ENCODE data around the gene DUOXA2. TPM values are rescaled to one million over a fixed set of nuclear protein-coding genes. Genes with fewer than 3 reads are reported as not detected.
"Not testable (repeated sequence)": the region's sequence is repeated elsewhere in the genome, so short reads cannot be mapped to it uniquely, and the experiment has no call there.

The DUOXA2 gene
- total RNA-seq, 2 experiments from 2014 or later = not detected

GRCh38 chr15:45100884-45101625, 13.1 kb upstream of the DUOXA2 start:
- no peak for DNase-seq
- ChIA-PET CTCF (interaction anchor here (0.7 to 1.3 kb wide), 3 partner anchors 11 to 248 kb away, joined by 3 to 4 read pairs (median 3); no protein-coding TSS in a partner anchor), POLR2A (no interaction called here)
- Mint-ChIP-seq H3K36me3 (ENCODE audit: low read depth) (no peaks in the 10 kb centered on the region), H3K27me3 (ENCODE audit: low read depth) (peaks cover 2% of the 10 kb centered on the region), H3K4me3 (no peak overlapping the region), H3K4me1 (ENCODE audit: low read depth) (no peaks in the 10 kb centered on the region), H3K27ac (no peak overlapping the region), H3K9me3 (ENCODE audit: insufficient read depth) (no peaks in the 10 kb centered on the region)
- no peak for ATAC-seq

- CTCF ChIA-PET = interaction anchor here (1.3 kb wide), 1 partner anchor 10 kb away, joined by 3 read pairs; no protein-coding TSS in a partner anchor
- Mint-ChIP-seq H3K27me3 (ENCODE audit: low read depth) (peaks cover 4% of the 10 kb centered on the region), H3K4me3 (no peak overlapping the region), H3K36me3 (ENCODE audit: low read depth) (no peaks in the 10 kb centered on the region), H3K9me3 (ENCODE audit: insufficient read depth) (no peaks in the 10 kb centered on the region), H3K4me1 (ENCODE audit: low read depth) (no peaks in the 10 kb centered on the region), H3K27ac (no peak overlapping the region)
- POLR2A ChIA-PET = no interaction called here
- DNase-seq = no peak
- ATAC-seq = no peak
These were observed 12.4 kb upstream of the DUOXA2 start for GRCh38 chr15:45101749-45102148.

- POLR2A ChIA-PET = no interaction called here
- no peak for ATAC-seq
- no peak overlapping the region for H3K4me3 Mint-ChIP-seq
- no peak overlapping the region for H3K27ac Mint-ChIP-seq
- DNase-seq = no peak
- CTCF ChIA-PET = interaction anchor here (0.9 kb wide), 1 partner anchor 16 kb away, joined by 4 read pairs; no protein-coding TSS in a partner anchor
- H3K4me1 Mint-ChIP-seq (ENCODE audit: low read depth) = no peaks in the 10 kb centered on the region
- peaks cover 4% of the 10 kb centered on the region for H3K27me3 Mint-ChIP-seq (ENCODE audit: low read depth)
- H3K36me3 Mint-ChIP-seq (ENCODE audit: low read depth) = no peaks in the 10 kb centered on the region
- no peaks in the 10 kb centered on the region for H3K9me3 Mint-ChIP-seq (ENCODE audit: insufficient read depth)
These were observed 11.9 kb upstream of the DUOXA2 start for GRCh38 chr15:45102226-45102625.

- POLR2A ChIA-PET; ATAC-seq; DNase-seq; H3K9me3 Mint-ChIP-seq (ENCODE audit: insufficient read depth); H3K27me3 Mint-ChIP-seq (ENCODE audit: low read depth); H3K27ac Mint-ChIP-seq; H3K4me3 Mint-ChIP-seq; CTCF ChIA-PET; H3K4me1 Mint-ChIP-seq (ENCODE audit: low read depth); H3K36me3 Mint-ChIP-seq (ENCODE audit: low read depth): not testable (repeated sequence)
These were observed 10.0 kb upstream of the DUOXA2 start for GRCh38 chr15:45104170-45104569.

- Mint-ChIP-seq H3K27me3 (ENCODE audit: low read depth) (peaks cover 23% of the 10 kb centered on the region), H3K36me3 (ENCODE audit: low read depth) (no peaks in the 10 kb centered on the region), H3K9me3 (ENCODE audit: insufficient read depth) (no peaks in the 10 kb centered on the region), H3K27ac (no peak overlapping the region), H3K4me3 (no peak overlapping the region), H3K4me1 (ENCODE audit: low read depth) (no peaks in the 10 kb centered on the region)
- POLR2A ChIA-PET = no interaction called here
- ATAC-seq (no peak), DNase-seq (no peak)
- CTCF ChIA-PET = interaction anchor here (4.0 kb wide), 1 partner anchor 12 kb away, joined by 19 read pairs; no protein-coding TSS in a partner anchor
These were observed 8.5 kb upstream of the DUOXA2 start for GRCh38 chr15:45105586-45105985.

GRCh38 chr15:45106002-45106790, 7.9 kb upstream of the DUOXA2 start:
- Mint-ChIP-seq H3K27ac (no peak overlapping the region), H3K4me3 (no peak overlapping the region), H3K4me1 (ENCODE audit: low read depth) (no peaks in the 10 kb centered on the region), H3K9me3 (ENCODE audit: insufficient read depth) (no peaks in the 10 kb centered on the region), H3K36me3 (ENCODE audit: low read depth) (no peaks in the 10 kb centered on the region), H3K27me3 (ENCODE audit: low read depth) (peaks cover 24% of the 10 kb centered on the region)
- ChIA-PET CTCF (interaction anchor here (4.0 kb wide), 1 partner anchor 12 kb away, joined by 19 read pairs; no protein-coding TSS in a partner anchor), POLR2A (no interaction called here)
- no peak for DNase-seq
- ATAC-seq = no peak

- Mint-ChIP-seq H3K36me3 (ENCODE audit: low read depth) (no peaks in the 10 kb centered on the region), H3K4me3 (no peak overlapping the region), H3K27ac (no peak overlapping the region), H3K4me1 (ENCODE audit: low read depth) (peaks cover 9% of the 10 kb centered on the region), H3K9me3 (ENCODE audit: insufficient read depth) (no peaks in the 10 kb centered on the region), H3K27me3 (ENCODE audit: low read depth) (peaks cover 38% of the 10 kb centered on the region)
- POLR2A ChIA-PET = no interaction called here
- CTCF ChIA-PET = interaction anchor here (4.0 kb wide), 1 partner anchor 10 kb away, joined by 19 read pairs; no protein-coding TSS in a partner anchor
- DNase-seq (no peak), ATAC-seq (no peak)
These were observed 6.0 kb upstream of the DUOXA2 start for GRCh38 chr15:45107941-45108630.

- ATAC-seq (no peak), DNase-seq (no peak)
- Mint-ChIP-seq H3K36me3 (ENCODE audit: low read depth) (no peaks in the 10 kb centered on the region), H3K4me3 (no peak overlapping the region), H3K27ac (no peak overlapping the region), H3K9me3 (ENCODE audit: insufficient read depth) (no peaks in the 10 kb centered on the region), H3K4me1 (ENCODE audit: low read depth) (peaks cover 19% of the 10 kb centered on the region), H3K27me3 (ENCODE audit: low read depth) (peaks cover 61% of the 10 kb centered on the region)
- POLR2A ChIA-PET = no interaction called here
- CTCF ChIA-PET = interaction anchor here (1.0 to 1.3 kb wide), 2 partner anchors 8 to 11 kb away, joined by 3 to 9 read pairs; no protein-coding TSS in a partner anchor
These were observed 3.8 kb upstream of the DUOXA2 start for GRCh38 chr15:45110256-45110820.

GRCh38 chr15:45111390-45112142, 2.6 kb upstream of the DUOXA2 start:
- Mint-ChIP-seq H3K27ac (no peak overlapping the region), H3K36me3 (ENCODE audit: low read depth) (no peaks in the 10 kb centered on the region), H3K9me3 (ENCODE audit: insufficient read depth) (no peaks in the 10 kb centered on the region), H3K4me1 (ENCODE audit: low read depth) (peaks cover 22% of the 10 kb centered on the region), H3K27me3 (ENCODE audit: low read depth) (peaks cover 69% of the 10 kb centered on the region), H3K4me3 (no peak overlapping the region)
- no peak for DNase-seq
- POLR2A ChIA-PET = no interaction called here
- CTCF ChIA-PET = interaction anchor here (1.3 kb wide), 1 partner anchor 11 kb away, joined by 3 read pairs; no protein-coding TSS in a partner anchor
- ATAC-seq = no peak

GRCh38 chr15:45112143-45112590, 2.0 kb upstream of the DUOXA2 start:
- Mint-ChIP-seq H3K36me3 (ENCODE audit: low read depth) (no peaks in the 10 kb centered on the region), H3K4me3 (peak overlapping the region; percentile 2), H3K27ac (peak overlapping the region; percentile 24), H3K4me1 (ENCODE audit: low read depth) (peaks cover 23% of the 10 kb centered on the region), H3K9me3 (ENCODE audit: insufficient read depth) (no peaks in the 10 kb centered on the region), H3K27me3 (ENCODE audit: low read depth) (peaks cover 73% of the 10 kb centered on the region)
- POLR2A ChIA-PET = no interaction called here
- CTCF ChIA-PET = interaction anchor here (1.3 kb wide), 1 partner anchor 11 kb away, joined by 3 read pairs; no protein-coding TSS in a partner anchor
- ATAC-seq = no peak
- no peak for DNase-seq
